ENCODE results near the gene SGPL1. TPM values are rescaled to one million over a fixed set of nuclear protein-coding genes. Genes with fewer than 3 reads are reported as not detected.
A peak's percentile ranks its signal among the peaks of the same experiment; 100 is the strongest.

Gene SGPL1
- total RNA-seq, 1 experiment from 2014 or later: 22.5 TPM

DNA sequence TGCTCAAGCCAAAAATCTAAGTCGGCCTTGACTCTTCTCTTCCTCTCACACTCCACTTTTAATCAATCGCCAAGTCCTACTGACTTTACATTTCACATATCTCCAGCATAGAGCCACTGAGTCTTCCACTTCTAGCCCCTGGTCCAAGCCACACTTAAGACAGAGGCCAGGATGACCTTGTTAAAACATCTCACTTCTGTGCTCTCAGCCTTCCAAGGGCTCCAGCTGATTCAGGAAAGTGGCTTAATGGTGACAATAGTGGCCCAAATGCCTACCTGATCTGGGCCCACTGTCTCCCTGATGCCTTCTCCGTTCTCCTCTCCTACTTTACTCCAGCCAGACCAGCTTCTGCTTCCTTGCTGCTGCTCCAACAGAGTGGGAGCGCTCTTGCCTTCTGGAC is 35.0 kb upstream of the SGPL1 start:
- DNase-seq (ENCODE audit: low read depth): no peak

DNA sequence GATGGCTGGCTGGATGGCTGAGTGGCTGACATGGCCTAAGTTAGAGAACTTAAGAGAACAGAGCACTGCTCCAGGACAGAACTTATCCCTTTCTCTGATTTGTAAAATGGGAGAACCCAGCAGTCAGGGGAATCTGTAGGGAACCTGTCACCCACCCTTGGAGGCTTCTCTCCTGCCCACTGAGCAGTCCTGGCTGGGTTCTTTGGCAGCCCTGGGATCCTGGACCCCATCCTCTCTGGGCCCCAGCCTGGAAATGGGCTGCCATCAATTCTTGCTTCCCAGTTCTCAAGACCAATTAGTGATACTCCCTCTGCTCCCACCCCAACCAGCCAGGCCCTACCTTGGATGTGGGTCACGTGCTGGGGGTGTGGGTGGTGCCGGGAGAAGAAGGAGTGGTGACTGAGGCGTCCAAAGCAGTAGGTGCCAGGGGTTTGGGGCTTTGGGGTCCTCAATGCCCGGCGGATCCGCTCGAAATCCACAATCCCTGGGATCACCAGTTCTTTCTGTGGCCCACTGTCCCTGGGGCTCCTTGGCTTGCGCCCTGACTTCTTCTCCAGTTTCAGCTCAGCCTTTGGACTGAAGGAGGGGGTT is 34.2 kb upstream of the SGPL1 start:
- no peak for DNase-seq (ENCODE audit: low read depth)

DNA sequence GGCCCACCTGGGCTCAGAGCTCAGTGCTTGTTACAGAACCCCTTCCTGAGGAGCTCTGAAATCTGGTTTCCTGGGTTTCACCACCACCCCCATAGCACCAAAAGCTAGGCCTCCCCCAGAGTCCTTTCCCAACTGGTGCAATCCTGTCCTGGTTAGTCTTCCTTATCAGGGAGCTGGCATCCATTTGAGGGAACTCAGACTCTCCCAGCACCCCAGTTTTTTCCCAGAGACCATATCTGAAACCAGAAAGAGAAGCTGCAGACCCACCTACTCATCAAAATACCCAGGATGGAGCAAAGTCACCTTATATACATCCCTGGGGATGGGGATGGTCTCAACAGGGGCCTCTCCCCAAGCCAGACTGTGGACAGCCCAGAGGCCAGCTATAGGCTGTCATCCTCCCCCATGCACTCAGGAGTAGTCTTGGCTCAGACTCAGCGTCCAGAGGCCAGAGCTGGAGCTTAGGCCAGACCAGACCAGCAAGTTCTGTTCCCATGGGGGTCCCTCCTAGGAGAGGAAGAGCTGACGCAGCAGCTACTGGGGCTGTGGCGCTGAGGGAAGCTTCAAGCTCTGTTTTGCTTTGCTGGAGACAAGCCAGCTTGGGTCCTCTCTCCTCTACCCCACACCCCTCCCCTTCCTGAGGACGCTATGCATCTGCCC is 33.5 kb upstream of the SGPL1 start:
- DNase-seq (ENCODE audit: low read depth): no peak

- no peak for DNase-seq (ENCODE audit: low read depth)
Observed at GRCh38 chr10:70782746-70783680, 32.7 kb upstream of the SGPL1 start.

- no peak for DNase-seq (ENCODE audit: low read depth)
Observed at GRCh38 chr10:70784016-70784415, 31.7 kb upstream of the SGPL1 start.

GRCh38 chr10:70784471-70784870 is 31.3 kb upstream of the SGPL1 start:
- peak; percentile 33 for DNase-seq (ENCODE audit: low read depth)

DNA sequence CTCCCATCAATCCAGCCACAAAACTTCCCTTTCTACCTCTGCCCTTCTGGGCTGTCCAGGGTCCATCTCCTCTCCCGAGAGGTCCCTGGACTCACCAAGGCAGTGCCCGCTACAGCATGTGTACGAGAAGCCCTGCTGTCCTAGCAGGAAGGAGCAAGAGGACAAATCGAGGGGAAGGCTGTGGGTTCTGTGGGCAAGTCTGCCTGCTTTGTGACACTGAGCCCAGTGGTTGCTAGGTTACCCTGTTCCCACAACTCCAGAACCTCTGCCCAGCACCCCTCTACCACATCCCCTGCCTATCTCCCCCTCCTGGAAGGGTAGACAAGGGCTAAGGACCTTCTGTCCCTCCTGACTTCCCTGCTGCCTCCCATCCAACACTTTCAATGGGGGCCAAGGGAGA is 30.6 kb upstream of the SGPL1 start, which contains the start of gene TBATA:
Gene TBATA, minus strand, starts transcription at position 188 of the 400 bp plus-strand sequence. CDS start 1,998 bp downstream, outside the sequence.
- peak; percentile 15 for DNase-seq (ENCODE audit: low read depth)

- DNase-seq (ENCODE audit: low read depth): peak; percentile 68
Observed at GRCh38 chr10:70786799-70787415, 28.8 kb upstream of the SGPL1 start.

DNA sequence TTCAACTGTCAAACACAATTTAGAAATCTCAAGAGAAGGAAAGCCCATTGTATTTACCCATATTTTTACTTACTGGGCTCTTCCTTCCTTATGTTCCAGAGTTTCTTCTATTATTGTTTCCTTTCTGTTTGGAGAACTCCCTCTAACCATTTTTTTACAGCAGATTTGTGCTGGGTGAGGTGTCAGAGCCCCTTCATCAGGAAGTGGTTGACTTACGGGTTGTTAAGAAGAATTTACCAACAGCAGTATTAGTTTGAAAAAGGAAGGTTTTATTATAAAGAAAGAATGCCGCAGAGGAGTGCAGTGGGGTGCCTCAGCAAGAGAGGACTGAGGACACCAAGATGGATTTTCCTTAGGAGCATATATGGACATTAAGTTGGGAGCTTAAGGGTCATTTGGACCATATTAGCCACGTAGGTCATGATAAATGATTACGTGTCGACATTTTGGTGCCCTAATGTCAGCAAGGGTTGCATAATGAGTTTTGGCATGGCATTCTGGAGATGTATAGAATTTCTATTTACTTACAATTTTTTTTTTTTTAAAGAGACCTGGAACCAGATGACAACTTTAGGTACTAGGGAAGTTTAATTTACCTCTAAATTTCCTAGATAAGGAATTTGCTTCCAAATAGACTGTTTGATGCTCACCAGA is 24.2 kb upstream of the SGPL1 start:
- no peak for DNase-seq (ENCODE audit: low read depth)

- DNase-seq (ENCODE audit: low read depth): no peak
Observed at GRCh38 chr10:70795613-70796012, 20.1 kb upstream of the SGPL1 start.

GRCh38 chr10:70797840-70798239 is 17.9 kb upstream of the SGPL1 start:
- DNase-seq (ENCODE audit: low read depth): no peak

DNA sequence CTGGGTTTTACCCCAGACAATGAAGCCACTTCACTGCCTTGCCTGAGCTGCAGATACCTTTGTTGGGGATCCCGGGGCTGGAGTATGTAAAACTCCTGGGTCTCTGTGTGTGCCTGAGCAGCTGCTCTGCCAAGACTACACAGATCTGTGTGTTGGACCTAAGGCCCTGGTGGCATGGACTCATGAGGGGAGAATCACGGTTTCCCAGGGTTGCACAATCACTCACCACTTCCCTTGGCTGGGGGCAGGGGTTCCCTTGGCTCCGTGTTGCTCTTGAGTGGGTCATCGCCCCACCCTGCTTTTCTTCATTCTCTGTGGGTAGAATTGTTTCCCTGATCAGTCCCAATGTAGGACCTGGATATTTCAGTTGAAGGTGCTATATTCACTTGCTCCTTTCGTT is 16.6 kb upstream of the SGPL1 start:
- DNase-seq (ENCODE audit: low read depth): peak; percentile 18

- DNase-seq (ENCODE audit: low read depth): no peak
Observed at GRCh38 chr10:70801854-70802253, 13.9 kb upstream of the SGPL1 start.

DNA sequence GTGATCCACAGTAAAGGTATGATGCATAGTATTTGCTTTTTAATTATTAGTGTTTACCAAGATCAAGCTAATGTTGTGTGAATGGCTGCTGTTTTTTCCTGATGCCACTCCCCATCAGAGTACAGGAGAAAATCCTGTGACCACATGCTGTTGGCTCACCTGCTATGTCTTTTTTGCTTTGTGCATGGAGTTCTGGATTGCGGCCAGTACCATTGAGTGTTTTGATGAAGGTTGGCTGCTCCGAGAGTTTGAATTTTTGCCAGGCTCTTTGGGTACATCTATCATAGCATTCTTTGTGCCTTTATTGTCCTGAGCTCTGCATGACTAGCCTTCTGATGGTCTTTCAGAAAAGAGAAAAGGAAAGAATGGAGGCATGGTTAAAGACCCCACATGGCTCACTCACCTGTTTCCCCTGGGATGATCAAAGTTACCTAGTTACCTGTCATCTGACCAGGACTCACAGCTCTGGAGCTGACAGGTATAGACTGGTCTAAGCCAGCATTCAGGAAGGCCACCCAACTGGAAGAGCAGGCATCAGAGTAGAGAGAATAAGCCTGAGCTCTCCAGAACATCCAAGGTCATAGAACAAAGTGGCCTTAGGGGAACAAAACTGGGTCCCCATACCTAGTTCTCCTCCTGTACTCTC is 11.8 kb upstream of the SGPL1 start:
- DNase-seq (ENCODE audit: low read depth): no peak

DNA sequence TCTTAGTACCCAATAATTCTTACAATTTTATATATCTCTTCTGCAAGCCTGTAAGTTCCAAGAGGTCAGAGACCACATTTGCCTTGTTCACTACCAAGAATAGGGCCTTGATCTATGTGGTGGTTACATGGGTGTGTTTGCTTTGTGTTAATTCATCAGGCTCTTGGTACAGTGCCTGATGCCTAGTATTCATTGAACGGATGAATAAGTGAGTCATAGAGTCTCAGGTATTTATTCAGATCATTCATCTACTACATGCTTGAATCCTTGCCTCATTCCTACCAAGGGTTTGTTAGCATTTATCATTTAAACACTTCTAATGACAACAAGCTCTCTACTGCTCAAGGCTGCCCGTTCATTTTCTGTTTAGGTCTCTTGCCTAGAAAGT is 11.3 kb upstream of the SGPL1 start:
- DNase-seq (ENCODE audit: low read depth): no peak

DNA sequence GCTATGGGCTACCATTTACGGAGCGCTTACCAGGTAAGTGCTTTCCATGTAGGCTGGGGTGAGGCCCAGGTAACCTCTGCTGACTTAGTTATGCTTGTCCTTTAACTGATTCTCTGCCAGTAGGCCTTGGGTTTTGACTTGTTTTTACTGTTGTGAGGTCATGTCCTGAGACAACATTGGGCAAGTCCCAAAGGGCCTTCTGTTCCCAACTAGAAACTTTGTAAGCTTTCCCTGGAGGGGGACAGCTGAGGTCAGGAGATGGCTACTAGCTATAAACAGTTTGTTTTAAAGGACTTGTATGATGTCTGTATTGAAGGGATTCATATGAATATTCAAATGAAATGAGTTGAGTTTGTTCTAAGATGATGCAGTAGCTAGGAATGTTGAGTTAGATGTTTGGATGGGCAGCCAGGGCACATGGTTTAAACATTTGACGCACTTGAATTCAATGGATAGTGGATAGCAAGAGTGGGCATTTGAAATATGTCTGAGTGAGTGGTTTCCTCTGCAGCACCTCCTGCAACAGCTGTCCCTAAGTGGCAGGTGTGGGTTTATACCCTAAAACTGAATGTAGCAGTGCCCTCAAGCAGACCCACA is 10.0 kb upstream of the SGPL1 start:
- no peak for DNase-seq (ENCODE audit: low read depth)

DNA sequence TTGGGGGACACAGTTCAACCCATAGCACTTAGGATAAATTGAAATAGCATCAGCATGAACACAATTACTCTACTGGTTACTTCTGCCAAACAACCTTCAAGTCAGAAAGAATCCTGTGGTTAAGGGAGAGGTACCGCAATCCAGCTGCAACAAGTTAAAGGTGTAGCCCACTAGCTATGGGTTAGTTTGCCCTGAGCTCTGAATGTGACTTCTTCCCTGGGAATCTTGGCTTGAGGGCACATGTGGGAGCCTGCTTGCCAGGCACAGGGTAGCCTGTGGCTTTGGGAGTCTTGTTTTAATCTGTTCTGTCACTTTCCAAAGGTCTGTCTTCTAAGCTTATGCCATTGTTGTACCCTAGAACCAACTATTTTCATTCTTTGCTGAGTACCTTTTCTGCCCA is 8.9 kb upstream of the SGPL1 start:
- no peak for DNase-seq (ENCODE audit: low read depth)

- DNase-seq (ENCODE audit: low read depth): no peak
Observed at GRCh38 chr10:70807556-70807955, 8.2 kb upstream of the SGPL1 start.

GRCh38 chr10:70809011-70809611 is 6.6 kb upstream of the SGPL1 start:
- DNase-seq (ENCODE audit: low read depth): no peak

DNA sequence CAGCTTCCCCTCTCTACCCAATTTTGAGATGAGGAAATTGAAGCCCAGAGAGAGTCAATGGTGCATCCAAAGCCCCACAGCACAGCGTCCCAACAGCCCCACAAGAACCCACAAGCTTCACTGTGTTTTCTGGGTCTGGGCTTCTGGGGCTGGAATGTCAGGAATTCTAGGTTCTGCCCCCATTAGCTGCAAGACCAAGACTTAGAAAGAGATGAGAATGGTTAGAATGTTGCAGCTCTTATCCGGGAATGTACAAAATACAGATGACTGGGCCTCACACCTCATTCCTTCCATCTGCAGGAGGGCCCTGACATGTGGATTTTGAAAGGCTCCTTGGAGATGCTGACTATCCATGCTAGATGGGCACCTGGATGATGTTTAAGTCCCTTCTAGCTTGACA is 6.0 kb upstream of the SGPL1 start:
- no peak for DNase-seq (ENCODE audit: low read depth)

All from Daoy (cell line).